ENCODE measurements around the gene SH3BP5.
A peak's percentile ranks its signal among the peaks of the same experiment; 100 is the strongest.

The SH3BP5 gene

DNA sequence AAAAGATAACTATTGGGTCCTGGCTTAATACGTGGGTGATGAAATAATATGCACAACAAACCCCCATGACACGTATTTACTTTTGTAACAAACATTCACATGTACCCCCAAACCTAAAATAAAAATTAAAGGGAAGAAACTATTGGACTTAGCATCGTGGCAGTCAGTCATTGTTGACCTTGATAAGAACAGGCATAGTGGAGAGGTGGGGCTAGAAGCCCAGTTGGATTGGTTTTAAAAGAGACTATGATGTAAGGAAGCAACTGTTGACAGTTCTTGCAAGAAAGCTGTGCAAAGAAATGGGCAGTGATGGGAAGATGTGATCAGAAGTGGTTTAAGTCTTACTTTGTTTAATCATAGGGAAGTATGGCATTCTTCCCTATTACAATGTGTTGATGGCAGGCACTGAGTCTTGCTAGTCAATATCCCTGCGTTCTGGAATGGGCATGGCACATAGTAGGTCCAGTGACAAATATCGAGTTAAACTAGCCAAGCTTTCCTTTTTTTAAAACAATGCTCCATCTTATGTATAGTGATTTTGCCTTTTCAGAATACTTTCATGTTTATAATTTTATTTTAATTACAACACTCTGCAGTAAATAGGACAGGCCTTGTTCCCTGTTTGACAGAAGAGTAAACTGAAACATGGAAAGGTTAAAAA lies 88.4 kb downstream of the SH3BP5 start:
- no peak for DNase-seq (ENCODE audit: low read depth)

DNA sequence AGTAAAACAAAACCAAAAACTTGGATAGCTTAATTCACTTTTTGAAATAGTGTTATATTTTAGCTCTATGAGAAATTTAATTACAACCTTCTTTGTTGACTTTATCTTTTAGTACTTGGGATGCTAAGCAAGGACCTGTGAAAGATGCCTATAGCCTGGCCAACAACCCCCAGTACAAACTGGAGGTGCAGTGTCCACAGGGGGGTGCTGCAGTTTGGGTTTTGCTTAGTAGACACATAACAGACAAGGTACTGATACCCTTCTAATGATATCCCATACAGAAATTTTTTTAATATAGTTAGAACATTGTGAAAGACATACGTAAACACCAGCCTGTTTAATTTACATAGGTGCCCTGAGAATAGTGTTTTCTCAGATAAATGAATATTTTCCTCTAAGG lies 91.0 kb downstream of the SH3BP5 start:
- DNase-seq (ENCODE audit: low read depth) = peak; percentile 15

DNA sequence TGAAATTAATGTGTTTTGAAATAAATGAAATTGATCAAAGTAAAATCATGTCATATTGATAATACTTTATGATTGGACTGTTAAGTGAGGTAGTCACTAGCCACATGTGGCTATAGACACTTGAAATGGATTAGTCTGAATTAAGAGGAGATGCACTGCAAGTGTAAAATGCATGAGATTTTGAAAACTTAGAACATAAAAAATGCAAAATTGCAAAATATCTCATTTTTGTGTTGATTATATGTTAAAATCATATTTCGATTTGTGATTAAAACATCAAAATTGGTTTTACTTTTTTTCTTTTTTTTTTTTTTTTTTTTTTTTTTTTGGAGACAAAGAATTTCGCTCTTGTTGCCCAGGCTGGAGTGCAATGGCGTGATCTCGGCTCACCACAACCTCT lies 103.1 kb downstream of the SH3BP5 start:
- no peak for DNase-seq (ENCODE audit: low read depth)

DNA sequence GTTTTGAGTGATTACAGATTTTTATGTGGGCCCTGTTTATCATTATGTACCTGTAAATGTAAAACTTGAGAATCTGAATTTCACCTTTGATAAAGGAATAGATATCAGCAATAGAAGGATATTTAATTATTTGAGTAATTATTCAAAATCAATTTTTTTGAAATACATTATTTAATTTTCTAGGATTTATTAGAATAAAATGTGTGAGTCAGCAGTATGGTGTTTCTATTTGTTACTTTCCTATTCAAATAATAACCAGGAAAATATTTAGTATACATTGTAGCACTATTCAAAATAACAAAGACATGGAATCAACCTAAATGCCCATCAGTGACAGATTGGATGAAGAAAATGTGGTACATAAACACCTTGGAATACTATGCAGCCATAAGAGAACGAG lies 104.2 kb downstream of the SH3BP5 start:
- DNase-seq (ENCODE audit: low read depth) = no peak

DNA sequence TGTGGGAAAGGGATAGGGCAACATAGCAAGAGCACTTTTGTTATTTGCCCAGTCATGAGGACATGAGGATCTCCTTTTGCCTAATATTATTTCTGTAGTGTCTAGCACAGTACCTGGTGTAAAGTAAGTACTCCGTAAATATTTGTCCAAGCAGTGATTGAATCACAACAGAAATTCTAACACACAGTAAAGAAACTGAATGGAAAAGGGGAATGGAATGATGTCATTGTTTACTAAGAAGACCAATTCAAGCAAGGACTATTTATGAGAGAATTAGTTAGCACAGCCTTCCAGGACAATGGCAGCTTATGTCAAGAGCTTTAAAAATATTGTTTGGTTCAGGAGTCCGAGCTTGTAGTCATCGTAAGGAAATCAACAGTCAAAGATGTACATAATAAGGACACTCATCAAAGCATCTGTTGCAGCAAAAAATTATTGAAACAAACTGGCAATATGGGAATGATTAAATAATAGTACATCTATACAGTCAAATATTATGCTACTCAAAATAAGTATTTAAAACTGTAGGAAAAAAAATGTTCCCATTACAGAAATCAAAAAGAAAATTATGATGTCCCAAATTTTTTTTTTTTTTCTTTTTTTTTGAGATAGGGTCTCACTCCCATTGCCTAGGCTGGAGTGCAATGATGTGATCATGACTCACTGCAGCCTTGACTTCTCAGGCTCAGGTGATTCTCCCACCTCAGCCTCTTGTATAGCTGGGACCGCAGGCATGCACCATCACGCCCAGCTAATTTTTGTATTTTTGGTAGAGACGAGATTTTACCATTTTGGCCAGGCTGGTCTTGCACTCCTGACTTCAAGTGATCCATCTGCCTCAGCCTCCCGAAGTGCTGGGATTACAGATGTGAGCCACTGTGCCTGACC lies 108.5 kb downstream of the SH3BP5 start:
- no peak for DNase-seq (ENCODE audit: low read depth)

DNA sequence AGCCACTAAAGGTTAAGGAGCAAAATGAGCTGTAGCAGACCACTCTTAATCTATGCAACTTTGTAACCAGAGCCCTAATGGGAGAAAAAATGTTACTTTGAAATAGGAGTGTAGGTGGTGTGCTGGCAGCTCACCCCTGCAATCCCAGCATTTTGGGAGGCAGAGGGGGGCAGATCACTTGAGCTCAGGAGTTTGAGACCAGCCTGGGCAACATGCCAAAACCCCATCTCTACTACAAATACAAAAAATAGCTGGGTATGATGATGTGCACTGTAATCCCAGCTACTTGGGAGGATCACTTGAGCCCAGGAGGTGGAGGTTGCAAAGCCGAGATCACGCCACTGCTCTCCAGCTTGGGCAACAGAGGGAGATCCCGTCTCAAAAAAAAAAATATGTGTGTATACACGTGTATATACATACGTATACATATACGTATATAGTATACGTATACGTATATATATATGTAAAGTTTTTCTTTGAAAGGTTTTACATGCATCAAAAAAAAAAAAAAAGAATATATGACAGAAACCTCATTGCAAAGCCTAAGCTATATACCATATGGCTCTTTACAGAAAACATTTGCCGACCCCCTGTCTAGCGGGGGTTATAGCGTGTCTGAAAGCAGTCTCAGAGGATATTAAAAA lies 110.7 kb downstream of the SH3BP5 start:
- DNase-seq (ENCODE audit: low read depth) = no peak

DNA sequence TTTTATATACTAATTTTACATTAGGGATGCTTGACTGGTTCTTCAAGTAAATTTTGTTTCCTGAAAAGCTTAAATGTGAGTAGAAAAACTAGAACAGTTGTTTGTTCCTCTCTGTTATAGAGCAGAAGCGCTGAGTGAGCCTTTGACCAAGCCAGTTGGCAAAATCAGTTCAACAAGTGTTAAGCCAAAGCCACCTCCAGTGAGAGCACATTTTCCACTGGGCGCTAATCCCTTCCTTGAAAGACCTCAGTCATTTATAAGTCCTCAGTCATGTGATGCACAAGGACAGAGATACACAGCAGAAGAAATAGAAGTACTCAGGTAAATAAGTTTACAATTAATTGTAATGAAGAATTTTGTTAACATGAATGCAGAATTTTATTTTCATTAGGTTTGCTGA lies 111.7 kb downstream of the SH3BP5 start:
- DNase-seq (ENCODE audit: low read depth) = no peak

DNA sequence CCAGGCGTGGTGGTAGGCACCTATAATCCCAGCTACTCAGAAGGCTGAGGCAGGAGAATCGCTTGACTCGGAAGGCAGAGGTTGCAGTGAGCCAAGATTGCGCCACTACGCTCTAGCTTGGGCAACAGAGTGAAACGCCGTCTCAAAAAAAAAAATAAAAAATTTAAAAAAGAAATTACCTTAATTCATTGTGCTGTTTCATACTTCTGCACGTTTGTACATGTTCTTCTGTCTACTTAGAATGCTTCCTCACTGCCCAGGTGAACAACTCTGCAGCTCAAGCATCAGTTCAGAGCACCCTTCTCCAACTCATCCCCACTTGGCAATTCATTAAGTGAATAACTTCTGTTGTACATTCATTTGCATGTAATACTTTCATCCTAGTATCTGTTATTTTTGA lies 112.3 kb downstream of the SH3BP5 start:
- DNase-seq (ENCODE audit: low read depth) = no peak

DNA sequence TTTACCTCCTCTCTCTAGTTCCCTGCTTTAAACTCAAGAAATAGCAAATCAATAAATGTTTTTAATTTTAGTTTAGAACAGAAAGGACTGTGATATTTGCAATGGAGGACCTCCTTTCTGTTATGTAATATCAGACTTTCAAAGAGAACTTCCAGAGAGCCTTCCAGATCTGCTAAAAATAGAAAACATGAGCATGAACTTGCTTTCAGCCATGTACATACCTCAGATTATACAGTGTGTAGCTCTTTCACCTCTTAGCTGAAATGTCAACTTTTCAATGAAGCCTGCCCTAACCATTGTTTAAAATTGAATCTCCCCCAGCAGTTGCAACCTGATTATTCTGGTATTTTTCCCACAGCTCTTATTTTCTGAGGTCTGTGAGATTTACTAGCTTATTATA lies 113.7 kb downstream of the SH3BP5 start:
- DNase-seq (ENCODE audit: low read depth) = no peak

DNA sequence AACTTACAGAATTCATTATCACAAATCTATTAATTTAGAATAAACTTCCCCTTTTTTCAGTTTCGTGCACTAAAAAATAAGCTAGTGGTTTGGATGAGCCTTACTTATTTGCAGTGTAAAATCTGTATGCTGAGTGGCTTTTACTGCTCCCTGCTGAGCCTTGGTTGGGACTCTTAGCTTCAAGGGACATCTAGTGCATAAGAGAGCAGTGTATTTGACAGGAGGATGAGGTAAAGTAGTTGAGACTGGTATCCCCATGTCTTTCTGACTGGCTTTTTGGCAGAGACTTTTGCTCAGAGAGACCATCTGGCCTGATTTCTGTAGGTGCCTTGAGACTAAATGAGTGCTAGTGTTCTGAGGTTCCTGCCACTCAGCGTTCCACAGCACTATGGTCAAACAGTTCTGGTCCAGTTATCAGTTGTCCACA lies 114.5 kb downstream of the SH3BP5 start:
- no peak for DNase-seq (ENCODE audit: low read depth)

DNA sequence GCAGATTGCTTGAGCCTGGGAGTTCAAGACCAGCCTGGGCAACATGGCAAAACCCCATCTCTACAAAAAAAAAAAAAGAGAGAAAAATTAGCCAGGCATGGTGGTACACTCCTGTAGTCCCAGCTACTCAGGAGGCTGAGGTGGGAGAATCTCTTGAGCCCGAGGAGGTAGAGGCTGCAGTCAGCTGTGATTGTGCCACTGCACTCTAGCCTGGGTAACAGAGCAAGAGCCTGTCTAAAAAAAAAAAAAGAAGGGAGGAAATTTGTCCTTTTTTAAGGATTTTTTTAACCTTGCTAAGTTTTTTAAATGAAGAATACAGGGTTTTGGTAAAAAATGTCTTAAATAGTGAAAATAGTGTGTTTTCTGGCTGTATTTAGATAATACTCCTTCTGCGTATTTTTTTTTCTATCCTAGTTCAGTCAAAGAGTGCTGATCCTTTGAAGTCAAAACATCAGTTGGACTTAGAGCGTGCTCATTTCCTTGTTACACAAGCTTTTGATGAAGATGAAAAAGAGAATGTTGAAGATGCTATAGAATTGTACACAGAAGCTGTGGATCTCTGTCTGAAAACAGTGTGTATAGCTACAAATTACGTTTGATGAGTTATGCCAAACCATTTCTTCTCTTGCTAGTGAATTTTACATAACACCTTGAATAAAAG lies 115.2 kb downstream of the SH3BP5 start:
- DNase-seq (ENCODE audit: low read depth) = no peak

DNA sequence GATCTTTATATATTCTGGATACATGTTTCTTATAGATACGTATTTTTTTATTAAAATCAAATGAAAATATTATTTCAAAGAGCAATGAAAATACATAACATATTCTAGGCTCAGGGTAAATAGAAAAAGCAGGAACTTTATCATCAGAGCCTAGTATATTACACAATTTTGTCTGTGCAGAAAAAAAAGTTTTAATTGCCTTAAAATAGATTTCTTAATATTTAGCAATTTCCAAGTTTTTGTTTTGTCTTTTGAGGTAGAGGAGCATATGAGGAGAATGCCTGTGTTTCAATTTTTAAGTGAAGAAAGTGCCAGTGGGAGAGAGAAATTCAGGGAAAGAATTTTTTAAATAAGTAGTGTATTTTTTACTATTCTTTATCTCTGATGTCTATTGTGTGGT lies 115.9 kb downstream of the SH3BP5 start:
- no peak for DNase-seq (ENCODE audit: low read depth)

DNA sequence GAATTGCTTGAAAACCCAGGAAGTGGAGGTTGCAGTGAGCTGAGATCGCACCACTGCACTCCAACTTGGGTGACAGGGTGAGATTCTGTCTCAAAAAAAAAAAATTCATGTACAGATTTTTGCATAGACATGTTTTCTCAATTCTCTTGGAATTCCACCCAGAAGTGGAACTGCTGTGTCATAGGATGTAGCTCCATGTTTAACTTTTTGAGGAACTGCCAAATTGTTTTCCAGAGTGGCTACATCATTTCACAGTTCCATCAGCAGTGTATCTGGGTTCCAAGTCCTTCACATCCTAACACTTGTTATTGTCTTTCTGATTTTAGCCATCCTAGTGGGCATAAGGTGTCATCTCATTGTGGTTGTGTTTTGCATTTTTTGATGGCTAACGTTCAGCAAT lies 116.4 kb downstream of the SH3BP5 start:
- DNase-seq (ENCODE audit: low read depth) = no peak

DNA sequence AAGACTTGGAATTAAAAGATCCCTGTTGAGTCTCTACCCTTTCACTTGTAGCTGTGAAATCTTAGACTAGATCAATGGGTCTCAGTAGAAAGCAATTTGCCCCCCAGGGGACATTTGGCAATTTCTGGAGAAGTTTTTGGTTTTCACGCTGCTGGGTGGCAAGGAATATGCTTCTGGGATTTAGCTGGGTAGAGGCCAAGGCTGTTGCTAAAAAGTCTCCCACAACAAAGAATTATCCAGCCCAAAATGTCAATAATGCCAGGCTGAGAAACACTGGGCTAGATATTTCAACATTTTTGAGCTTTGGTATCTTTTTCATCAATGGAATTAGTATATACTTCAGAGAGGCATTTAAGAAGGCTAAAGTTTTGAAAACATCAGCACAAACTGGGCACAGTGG lies 117.6 kb downstream of the SH3BP5 start:
- DNase-seq (ENCODE audit: low read depth) = no peak

DNA sequence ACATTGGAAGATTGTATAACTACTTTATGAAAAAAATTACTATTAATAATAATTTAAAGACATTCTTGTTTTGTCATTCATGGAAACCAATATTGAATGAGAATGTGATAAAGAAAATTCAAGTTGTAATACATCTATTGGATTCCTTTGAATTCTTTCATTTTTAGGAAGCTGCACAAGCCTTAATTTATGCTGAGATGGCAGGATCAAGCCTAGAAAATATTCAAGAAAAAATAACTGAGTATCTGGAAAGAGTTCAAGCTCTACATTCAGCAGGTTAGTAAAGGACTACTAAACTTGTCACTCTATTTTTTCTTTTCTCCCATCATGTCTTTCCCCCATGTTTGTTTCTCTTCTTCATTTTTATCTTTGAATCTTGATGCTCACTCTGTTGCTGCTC lies 120.4 kb downstream of the SH3BP5 start:
- DNase-seq (ENCODE audit: low read depth) = no peak

DNA sequence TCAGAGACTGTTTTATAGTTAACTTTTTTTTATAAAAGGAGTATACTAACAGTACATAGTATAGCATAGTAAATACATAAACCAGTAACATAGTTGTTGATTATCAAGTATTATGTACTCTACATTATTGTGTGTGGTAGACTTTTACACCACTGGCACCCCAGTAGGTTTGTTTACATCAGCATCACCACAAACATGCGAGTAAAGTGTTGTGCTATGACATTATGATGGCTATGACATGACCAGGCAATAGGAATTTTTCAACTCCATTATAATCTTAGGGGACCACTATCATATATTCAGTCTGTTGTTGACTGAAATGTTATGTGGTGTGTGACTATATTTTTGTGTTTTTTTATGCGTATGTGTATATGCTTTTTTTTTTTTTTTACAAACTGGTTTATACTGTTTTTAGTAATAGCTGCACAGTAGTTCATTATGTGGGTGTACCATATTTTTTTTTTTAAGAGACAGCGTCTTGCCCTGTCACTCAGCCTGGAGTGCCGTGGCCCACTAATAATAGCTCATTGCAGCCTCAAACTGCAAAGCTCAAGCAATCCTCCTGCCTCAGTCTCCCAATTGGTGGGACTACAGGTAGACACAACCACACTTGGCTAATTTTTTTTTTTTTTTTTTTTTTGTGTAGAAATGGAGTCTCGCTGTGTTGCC lies 124.4 kb downstream of the SH3BP5 start:
- DNase-seq (ENCODE audit: low read depth) = no peak

DNA sequence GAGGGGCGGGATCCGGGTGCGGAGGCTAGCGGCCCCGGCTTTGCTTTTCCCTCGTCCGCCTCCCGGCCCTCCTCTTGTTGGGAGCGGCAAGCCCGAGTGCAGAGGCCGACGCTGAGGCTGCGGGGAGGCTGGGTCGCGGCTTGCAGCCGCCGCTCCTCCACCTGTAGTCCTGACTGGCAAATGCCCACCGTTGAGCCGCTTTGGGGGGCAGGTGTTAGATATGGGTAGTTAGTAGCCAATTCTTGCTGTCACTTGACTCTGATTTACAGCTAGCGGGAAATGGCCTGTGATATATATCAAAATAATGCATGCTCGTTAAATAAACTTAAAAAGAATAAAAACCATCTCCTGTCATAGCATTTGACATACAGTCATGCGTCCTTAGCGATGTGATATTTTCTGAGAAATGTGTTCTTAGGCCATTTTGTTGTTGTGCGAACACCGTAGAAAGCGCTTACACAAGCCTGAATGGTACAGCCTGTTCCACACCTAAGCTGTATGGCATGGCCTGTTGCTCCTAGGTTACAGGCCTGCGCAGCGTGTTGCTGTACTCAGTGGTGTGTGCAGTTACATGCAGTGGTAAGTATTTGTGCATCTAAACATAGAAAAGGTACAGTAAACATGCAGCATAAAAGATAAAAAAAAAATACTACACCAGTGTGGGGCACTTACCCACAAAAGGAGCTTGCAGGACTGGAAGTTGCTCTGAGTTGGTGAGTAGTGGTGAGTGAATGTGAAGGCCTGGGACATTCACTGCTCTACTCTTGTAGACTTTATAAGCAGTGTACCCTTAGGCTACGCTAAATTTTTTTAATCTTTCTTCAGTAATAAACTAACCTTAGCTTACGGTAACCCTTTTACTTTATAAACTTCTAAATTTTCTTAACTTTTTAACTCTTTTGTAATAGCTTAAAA lies 125.5 kb downstream of the SH3BP5 start:
- DNase-seq (ENCODE audit: low read depth) = no peak

DNA sequence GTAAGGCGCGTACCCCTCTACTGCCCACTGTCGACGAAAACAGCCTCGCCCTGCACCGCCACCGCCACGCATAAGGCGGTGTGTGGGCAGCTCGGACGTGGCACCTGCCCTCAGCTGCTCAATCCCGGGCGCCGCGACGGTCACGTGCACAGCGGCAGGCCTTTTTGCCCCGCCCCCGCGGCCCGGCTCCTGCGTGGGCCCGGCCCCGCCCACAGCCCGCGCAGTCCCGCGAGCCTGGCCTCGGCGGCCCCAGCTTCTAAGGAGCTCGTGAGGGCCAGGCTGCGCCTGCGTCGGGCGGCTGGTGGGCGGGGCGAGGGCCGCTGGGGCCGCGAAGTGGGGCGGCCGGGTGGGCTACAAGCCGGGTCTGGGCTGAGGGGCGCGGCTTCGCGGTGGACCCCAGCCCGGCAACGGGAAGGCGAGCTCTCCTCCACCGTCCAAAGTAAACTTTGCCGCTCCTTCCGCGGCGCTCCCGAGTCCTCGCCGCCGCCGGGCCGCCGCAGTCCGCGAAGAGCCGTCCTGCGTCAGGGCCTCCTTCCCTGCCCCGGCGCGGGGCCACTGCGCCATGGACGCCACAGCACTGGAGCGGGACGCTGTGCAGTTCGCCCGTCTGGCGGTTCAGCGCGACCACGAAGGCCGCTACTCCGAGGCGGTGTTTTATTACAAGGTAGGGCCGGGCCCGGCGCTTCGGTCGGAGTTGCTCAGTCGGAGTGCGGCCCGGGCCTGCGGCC lies 126.3 kb downstream of the SH3BP5 start, which contains the start of gene CAPN7:
Gene CAPN7, plus strand, starts transcription at position 313 of the 728 bp plus-strand sequence. Its CDS starts 250 bp downstream, at position 563.
- peak; percentile 94 for DNase-seq (ENCODE audit: low read depth)

DNA sequence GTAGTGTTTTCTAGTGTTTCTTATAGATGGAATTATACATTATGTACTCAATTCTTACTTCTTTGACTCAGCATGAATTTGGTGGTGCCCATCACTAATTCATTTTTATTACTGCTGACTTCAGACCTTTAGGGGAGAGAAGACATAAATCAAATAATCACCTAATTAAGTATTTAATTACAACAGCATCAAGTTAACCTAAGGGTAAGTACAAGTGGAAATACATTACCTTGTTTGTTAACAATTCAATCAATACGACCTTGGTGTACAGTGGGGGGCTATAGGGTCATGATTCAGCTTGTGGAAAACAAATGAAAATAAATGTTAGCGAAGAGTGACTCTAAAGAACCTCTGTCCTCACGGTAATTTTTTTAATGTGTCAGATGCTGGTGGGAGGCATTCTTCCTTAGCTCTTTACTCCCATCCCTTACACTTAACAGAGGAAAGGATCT lies 126.9 kb downstream of the SH3BP5 start:
- DNase-seq (ENCODE audit: low read depth) = no peak
